ENCODE measurements around the gene EIF1AD. TPM values are rescaled to one million over a fixed set of nuclear protein-coding genes. Genes with fewer than 3 reads are reported as not detected.

EIF1AD gene
- total RNA-seq, 4 donors from 2014 or later = 15.1 to 66.0 (median 23.7) TPM

GRCh38 chr11:65992056-65992455 is 9.9 kb downstream of the EIF1AD start:
- no peak overlapping the region for H3K4me3 ChIP-seq
- no peaks in the 10 kb centered on the region for H3K4me1 ChIP-seq
- no peaks in the 10 kb centered on the region for H3K27me3 ChIP-seq
- H3K9me3 ChIP-seq = no peaks in the 10 kb centered on the region
- DNase-seq = no peak
- no peak for TF ChIP-seq CTCF (IDR thresholded peaks at IDR 0.05)
- no peak for TF ChIP-seq POLR2A (IDR thresholded peaks at IDR 0.05)
- H3K27ac ChIP-seq = no peak overlapping the region
- peaks cover 0 to 4% (median 0%) of the 10 kb centered on the region in 3 donors for H3K36me3 ChIP-seq

- TF ChIP-seq CTCF (IDR thresholded peaks at IDR 0.05) = peak; percentile 81 to 100 (median 98)
- TF ChIP-seq POLR2A (IDR thresholded peaks at IDR 0.05) = no peak
- H3K27me3 ChIP-seq = no peaks in the 10 kb centered on the region
- H3K9me3 ChIP-seq = no peaks in the 10 kb centered on the region
- H3K4me1 ChIP-seq = no peaks in the 10 kb centered on the region
- H3K36me3 ChIP-seq = no peaks in the 10 kb centered on the region
- H3K4me3 ChIP-seq = no peak overlapping the region
- peak; percentile 78 to 97 (median 93) for DNase-seq
- H3K27ac ChIP-seq = no peak overlapping the region
Measured at GRCh38 chr11:65988791-65989592, 13.0 kb downstream of the EIF1AD start.

GRCh38 chr11:65987336-65987735 is 14.6 kb downstream of the EIF1AD start:
- H3K4me3 ChIP-seq = no peak overlapping the region
- no peaks in the 10 kb centered on the region for H3K9me3 ChIP-seq
- no peak overlapping the region for H3K27ac ChIP-seq
- no peak for TF ChIP-seq CTCF (IDR thresholded peaks at IDR 0.05)
- TF ChIP-seq POLR2A (IDR thresholded peaks at IDR 0.05) = no peak
- H3K4me1 ChIP-seq = no peaks in the 10 kb centered on the region
- no peak for DNase-seq
- no peaks in the 10 kb centered on the region for H3K27me3 ChIP-seq
- H3K36me3 ChIP-seq = no peaks in the 10 kb centered on the region

- Histone ChIP-seq H3K27me3 (no peaks in the 10 kb centered on the region), H3K36me3 (peaks cover 0 to 8% (median 0%) of the 10 kb centered on the region in 3 donors), H3K4me3 (no peak overlapping the region), H3K27ac (peak overlapping the region in 1 of 4 donors; percentile 35), H3K4me1 (no peaks in the 10 kb centered on the region), H3K9me3 (no peaks in the 10 kb centered on the region)
- TF ChIP-seq CTCF (IDR thresholded peaks at IDR 0.05) (no peak), POLR2A (IDR thresholded peaks at IDR 0.05) (no peak)
- DNase-seq = no peak
Measured at GRCh38 chr11:65983589-65983987, 18.4 kb downstream of the EIF1AD start.

- Histone ChIP-seq H3K36me3 (peaks cover 0 to 14% (median 0%) of the 10 kb centered on the region in 3 donors), H3K4me1 (no peaks in the 10 kb centered on the region), H3K27ac (peak overlapping the region in 1 of 4 donors; percentile 35), H3K4me3 (no peak overlapping the region), H3K27me3 (no peaks in the 10 kb centered on the region), H3K9me3 (no peaks in the 10 kb centered on the region)
- TF ChIP-seq CTCF (IDR thresholded peaks at IDR 0.05) (no peak), POLR2A (IDR thresholded peaks at IDR 0.05) (no peak)
- DNase-seq = no peak
Measured at GRCh38 chr11:65982824-65983588, 19.0 kb downstream of the EIF1AD start.

Measured in Peyer's patch (tissue), 4 donors.